ENCODE data around the gene SCARB1. TPM values are rescaled to one million over a fixed set of nuclear protein-coding genes. Genes with fewer than 3 reads are reported as not detected.

Gene SCARB1
- total and polyA plus RNA-seq, 2 donors = 7.8 to 39.6 TPM

Small RNA genes within 50 kb of the gene (small RNA-seq; reads per million reads assigned to genes)
- not detected for gene RNU6-927P

Other genes starting within 250 kb of the SCARB1 start
- gene UBC, start 50.8 kb upstream of the SCARB1 start, total RNA-seq = 857 TPM
- gene UBC, start 50.8 kb upstream of the SCARB1 start, polyA plus RNA-seq = 1,396 TPM
- 7.5 TPM for gene DHX37, start 125.3 kb upstream of the SCARB1 start, total RNA-seq
- 11.7 TPM for gene DHX37, start 125.3 kb upstream of the SCARB1 start, polyA plus RNA-seq
- gene BRI3BP, start 129.8 kb upstream of the SCARB1 start, total RNA-seq = 5.5 TPM
- 2.2 TPM for gene BRI3BP, start 129.8 kb upstream of the SCARB1 start, polyA plus RNA-seq
- 14.9 TPM for gene AACS, start 201.6 kb upstream of the SCARB1 start, total RNA-seq
- 14.1 TPM for gene AACS, start 201.6 kb upstream of the SCARB1 start, polyA plus RNA-seq